Measurements from ENCODE around the gene SLC15A1.
A peak's percentile ranks its signal among the peaks of the same experiment; 100 is the strongest.

The SLC15A1 gene, protein sequence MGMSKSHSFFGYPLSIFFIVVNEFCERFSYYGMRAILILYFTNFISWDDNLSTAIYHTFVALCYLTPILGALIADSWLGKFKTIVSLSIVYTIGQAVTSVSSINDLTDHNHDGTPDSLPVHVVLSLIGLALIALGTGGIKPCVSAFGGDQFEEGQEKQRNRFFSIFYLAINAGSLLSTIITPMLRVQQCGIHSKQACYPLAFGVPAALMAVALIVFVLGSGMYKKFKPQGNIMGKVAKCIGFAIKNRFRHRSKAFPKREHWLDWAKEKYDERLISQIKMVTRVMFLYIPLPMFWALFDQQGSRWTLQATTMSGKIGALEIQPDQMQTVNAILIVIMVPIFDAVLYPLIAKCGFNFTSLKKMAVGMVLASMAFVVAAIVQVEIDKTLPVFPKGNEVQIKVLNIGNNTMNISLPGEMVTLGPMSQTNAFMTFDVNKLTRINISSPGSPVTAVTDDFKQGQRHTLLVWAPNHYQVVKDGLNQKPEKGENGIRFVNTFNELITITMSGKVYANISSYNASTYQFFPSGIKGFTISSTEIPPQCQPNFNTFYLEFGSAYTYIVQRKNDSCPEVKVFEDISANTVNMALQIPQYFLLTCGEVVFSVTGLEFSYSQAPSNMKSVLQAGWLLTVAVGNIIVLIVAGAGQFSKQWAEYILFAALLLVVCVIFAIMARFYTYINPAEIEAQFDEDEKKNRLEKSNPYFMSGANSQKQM

DNA sequence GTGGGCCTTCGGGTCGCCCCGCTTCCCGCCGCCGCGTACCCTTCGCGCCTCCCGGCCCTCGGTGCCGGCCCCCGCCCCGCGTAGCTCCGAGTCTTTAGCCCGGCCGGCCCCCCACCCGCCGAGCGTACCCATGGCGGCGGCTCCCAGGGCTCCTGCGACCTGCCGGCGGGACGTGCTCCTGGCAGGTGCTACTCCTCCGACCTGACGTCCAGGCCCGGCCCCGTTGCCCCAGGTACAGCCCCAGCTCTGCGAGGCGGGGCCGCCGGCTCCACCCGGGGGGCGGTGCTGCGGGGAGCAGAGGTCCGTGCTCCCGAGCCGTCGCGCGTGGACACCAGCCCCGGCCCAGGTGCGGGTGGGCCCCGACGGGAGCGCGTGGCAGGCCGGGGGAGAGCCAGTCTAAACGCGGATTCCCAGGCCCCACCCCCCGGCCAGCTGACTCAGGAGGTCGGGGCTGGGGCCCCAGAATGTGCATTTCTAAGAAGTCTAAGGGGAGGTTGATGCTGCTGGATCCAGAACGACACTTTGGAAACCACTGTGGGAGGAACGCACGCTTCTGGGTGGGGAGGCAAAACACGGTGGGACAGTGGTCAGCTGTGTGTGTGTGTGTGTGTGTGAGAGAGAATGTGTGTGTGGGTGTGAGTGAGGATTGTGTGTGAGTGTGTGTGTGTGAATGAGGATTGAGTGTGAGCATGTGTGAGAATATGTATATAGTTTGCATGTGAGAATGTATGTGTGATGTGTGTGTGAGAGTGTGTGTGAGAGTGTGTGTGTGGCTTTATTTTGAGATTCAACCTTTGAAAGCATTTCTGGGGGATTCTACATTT lies at the start of gene SLC15A1:
TSS of gene SLC15A1 (minus strand) at position 206 of the 824 bp plus-strand sequence. CDS start at position 132, 74 bp downstream.
- TF ChIP-seq, protein P1, sequence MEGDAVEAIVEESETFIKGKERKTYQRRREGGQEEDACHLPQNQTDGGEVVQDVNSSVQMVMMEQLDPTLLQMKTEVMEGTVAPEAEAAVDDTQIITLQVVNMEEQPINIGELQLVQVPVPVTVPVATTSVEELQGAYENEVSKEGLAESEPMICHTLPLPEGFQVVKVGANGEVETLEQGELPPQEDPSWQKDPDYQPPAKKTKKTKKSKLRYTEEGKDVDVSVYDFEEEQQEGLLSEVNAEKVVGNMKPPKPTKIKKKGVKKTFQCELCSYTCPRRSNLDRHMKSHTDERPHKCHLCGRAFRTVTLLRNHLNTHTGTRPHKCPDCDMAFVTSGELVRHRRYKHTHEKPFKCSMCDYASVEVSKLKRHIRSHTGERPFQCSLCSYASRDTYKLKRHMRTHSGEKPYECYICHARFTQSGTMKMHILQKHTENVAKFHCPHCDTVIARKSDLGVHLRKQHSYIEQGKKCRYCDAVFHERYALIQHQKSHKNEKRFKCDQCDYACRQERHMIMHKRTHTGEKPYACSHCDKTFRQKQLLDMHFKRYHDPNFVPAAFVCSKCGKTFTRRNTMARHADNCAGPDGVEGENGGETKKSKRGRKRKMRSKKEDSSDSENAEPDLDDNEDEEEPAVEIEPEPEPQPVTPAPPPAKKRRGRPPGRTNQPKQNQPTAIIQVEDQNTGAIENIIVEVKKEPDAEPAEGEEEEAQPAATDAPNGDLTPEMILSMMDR (IDR thresholded peaks at IDR 0.05; ENCODE audit: low read depth, low read length): no peak
- H3K4me3 ChIP-seq (ENCODE audit: low read depth, low read length): peak within 1 kb of the TSS; percentile 18; the same call in 1 of the 2 replicates

DNA sequence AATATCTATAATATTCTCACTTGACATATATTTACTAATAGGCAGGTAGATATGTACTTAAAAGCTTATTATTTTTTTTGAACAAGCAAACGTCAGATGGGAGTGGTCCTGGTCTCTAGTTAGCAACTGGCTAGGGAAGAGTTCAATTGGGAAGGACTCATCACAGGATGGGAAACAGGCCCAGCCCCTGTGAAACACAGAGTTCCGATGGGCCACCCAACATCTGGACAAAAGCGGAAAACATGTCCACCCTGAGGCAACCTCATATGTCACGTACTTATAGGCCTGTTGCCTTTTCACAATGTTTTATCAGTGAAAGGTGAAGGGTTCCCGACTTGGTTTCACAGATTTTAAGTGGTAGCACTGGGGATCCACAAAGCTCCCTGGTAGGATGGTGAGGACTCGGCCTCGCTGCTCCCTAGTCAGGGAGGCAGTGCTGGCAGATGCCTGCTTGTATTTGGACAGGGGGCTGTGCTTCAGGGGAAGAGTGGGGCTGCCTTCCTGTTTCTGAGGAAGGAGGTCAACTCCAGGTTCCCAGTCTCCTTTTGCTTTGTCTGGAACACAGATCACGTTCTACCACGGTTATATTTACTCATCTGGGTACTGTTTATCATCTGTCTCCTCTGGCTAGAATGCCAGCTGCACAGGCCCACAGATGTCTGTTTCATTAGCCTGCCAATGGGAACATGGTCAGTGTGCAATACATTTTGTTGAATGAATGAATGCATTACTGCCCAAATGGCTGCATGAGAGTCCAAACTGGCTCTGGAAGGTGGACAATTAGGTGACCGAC lies 49.4 kb upstream of the SLC15A1 start:
- no peak overlapping the region for H3K4me3 ChIP-seq (ENCODE audit: low read depth, low read length)
- TF ChIP-seq, protein P1 (IDR thresholded peaks at IDR 0.05; ENCODE audit: low read depth, low read length): no peak

DNA sequence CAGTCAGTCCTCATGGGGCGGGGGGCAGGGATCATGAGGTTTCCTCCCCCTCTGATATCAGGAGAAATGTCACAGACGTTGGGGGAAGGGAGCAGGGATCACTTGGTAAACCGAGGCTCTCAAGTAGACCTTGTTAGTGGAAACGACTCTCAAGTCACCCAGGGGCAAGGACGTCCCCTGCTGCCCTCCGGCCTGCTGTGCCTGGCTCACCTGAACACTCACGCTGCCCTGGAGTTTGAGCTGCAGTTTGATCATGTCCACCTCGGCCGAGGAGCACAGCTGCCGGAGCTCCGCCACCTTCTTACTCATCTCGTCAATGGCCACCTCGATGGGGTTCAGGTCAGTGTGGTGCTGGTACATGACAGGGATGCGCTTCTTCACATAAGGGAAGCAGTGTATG lies 47.6 kb upstream of the SLC15A1 start:
- TF ChIP-seq, protein P1 (IDR thresholded peaks at IDR 0.05; ENCODE audit: low read depth, low read length): no peak

DNA sequence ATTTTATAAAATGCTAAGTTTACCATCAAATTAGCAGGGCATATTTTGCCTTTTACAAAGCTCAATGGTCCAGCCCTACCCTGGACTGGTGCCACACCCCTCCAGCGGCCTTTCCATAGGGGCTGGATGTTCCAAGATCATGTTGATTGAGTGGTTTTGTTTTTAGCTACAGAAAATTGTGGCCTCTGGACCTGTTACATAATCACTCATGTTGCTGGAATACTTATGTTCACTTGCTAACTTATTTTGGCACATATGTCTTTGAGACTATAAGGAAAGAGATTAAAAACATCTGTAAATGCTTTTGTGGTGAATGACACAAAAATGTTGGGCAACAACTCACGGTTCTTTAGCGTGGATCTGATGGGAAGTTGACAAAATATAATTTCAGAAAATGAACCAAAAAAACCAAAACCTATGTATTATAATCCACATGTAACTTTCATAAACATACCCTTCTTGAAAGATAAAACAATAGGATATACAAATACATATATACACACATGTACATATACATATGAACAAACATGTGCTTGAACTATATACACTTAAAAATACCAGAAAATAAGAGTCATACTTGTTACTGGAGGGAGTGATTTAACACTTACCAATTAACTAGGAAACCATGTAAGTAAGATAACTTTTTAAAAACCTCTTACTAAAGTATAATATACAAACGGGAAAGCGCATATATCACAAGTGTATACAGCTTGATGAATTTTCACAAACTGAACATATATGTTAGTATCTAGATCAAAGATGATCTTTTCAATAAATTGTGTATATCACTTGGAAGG lies 46.6 kb upstream of the SLC15A1 start:
- TF ChIP-seq, protein P1 (IDR thresholded peaks at IDR 0.05; ENCODE audit: low read depth, low read length): no peak
- H3K4me3 ChIP-seq (ENCODE audit: low read depth, low read length): no peak overlapping the region

More for the DNA sequence above, 47.6 kb upstream of the SLC15A1 start:
- H3K4me3 ChIP-seq (ENCODE audit: low read depth, low read length): no peak overlapping the region

DNA sequence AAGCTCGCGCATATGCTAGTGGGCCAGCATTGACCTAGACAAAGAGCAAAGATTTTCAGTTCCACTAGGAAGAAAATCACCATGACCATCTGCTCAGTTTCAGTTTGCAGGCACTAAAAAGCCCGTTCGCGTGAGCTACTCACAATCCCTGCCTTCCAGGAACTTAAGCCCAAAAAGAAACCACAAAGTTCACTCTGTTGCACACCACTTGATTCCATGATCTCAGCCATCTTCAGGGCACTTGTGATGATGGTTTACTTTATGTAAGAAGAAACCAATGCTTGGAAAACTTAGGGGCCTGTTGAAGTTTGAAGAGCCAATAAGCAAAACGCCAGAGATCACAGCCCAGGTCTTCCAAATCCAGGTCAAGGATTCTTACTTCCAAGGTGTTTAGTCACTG lies 45.0 kb upstream of the SLC15A1 start:
- no peak overlapping the region for H3K4me3 ChIP-seq (ENCODE audit: low read depth, low read length)
- TF ChIP-seq, protein P1 (IDR thresholded peaks at IDR 0.05; ENCODE audit: low read depth, low read length): no peak

DNA sequence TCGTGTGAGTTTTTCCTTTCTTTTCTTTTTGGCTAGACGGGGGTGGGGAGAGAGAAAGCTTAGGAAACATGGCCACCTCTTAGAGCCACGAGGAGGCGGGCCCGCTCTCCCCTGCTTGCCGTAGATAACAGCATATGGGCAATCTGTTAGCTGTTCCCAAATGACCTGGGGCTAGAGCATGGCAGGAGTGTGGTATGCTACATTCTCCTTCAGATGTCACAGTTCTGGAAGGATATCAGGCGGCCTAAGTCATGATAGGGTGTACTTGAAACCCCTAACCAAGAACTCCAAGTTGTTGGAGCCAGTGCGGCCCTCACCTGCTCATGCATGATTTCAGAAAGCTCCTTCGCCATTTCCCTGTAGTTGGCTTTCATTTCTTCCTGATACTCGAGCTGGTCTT lies 44.3 kb upstream of the SLC15A1 start:
- TF ChIP-seq, protein P1 (IDR thresholded peaks at IDR 0.05; ENCODE audit: low read depth, low read length): no peak
- no peak overlapping the region for H3K4me3 ChIP-seq (ENCODE audit: low read depth, low read length)
